NCI-H510A treated with DMSO at 0.1 percent for 48 hours (cell line): ENCODE results near the gene DNAJC13.

ENCODE experiments used
- DNase-seq: peaks from one replicate; lab custom pipeline; 2025; lab: John Stamatoyannopoulos, UW

DNAJC13 gene

DNA sequence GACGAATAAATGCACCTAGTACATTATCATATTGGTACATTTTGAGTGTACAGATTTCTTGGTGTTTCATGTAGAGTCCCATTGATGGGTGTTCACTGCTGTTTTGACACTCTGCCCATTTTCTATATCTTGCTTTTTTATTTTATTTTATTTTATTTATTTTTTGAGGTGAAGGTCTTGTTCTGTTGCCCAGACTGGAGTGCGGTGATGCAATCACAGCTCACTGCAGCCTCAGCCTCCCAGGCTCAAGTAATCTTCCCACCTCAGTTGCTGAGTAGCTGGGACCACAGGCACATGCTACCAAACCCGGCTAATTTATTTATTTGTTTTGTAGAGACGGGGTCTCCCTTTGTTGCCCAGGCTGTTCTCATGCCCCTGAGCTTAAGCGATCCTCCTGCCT lies 44.2 kb downstream of the DNAJC13 start:
- DNase-seq, result no peak

DNA sequence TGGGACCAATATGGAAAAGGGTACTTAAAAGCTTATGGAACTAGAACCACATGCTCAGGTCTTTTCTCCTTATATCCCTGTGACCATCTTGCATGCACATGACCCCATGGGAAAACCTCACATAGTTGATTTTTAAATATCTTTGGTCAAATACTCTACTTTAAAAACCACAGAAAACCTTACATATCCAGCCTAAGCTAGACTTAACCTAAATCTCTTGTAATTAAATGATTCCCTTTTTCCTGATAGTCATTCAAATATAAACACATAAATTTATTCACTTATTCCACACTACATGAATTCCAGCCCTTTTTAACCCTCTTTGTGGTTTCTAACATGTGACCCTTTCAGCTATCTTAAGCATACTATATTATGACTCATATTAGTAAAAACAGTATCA lies 46.8 kb downstream of the DNAJC13 start:
- DNase-seq, result no peak

- no peak for DNase-seq
These were observed 52.0 kb downstream of the DNAJC13 start for GRCh38 chr3:132469326-132469725.

DNA sequence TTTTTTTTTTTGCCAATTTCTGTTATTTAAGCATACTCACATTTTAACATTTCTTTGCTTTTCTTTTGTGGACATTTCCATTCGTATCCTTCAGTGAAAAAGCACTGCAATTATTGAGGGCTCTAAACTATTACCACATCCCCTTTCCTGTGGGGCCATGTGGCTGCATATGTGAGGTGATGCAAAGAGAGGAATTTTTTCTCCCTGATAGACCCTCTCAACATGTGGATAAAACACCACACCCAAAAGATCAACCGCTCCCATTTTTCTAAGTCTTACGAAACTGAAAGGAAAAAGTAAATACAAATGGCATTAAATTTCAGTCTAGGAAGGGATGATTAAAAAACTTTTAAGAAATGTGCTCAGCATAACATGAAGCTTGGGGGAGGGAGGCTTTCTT lies 68.8 kb downstream of the DNAJC13 start:
- DNase-seq, result no peak

GRCh38 chr3:132488151-132488550 lies 70.8 kb downstream of the DNAJC13 start:
- no peak for DNase-seq

DNA sequence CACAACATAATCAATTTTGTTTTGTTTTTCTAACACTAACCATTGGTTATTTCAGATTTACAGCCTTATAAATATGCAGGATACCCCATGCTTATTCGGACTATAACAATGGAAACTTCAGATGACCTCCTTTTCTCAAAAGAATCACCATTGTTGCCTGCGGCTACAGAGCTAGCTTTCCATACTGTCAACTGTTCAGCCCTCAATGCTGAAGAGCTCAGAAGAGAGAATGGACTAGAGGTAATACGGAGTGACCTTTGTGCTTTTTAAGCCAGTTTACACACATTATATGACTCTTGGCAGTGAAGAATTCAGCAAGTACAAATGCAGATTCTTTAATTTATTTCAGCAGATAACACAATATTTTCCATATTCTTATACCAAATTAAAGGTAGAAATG lies 81.8 kb downstream of the DNAJC13 start:
- no peak for DNase-seq

GRCh38 chr3:132503559-132503958 lies 86.3 kb downstream of the DNAJC13 start:
- DNase-seq, result no peak

DNA sequence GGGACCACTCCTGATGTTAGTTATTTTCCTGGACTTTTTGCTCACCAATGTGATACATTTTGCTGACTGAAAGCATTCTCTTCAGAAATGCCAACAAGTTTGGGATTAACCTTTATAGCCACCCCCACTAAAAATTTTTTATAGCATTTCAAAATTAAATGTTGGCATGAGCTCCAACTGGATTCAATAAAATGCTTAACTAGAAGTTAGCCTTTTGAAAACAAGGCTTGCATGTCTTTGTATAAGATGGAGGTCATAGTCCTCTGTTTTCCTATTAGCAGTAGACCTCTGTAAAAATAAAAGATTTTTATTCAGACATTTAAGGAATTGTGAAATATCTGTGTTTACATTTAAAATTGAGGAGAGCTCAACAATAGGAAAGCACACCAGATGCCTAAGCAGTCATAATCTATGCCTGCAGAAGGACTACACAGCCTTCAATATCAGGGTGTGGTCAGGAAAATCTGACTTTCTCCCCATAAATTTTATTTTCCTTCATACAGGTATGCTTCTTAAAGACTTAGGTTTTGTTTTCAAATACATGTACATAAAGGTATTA lies 87.2 kb downstream of the DNAJC13 start:
- DNase-seq, result no peak

DNA sequence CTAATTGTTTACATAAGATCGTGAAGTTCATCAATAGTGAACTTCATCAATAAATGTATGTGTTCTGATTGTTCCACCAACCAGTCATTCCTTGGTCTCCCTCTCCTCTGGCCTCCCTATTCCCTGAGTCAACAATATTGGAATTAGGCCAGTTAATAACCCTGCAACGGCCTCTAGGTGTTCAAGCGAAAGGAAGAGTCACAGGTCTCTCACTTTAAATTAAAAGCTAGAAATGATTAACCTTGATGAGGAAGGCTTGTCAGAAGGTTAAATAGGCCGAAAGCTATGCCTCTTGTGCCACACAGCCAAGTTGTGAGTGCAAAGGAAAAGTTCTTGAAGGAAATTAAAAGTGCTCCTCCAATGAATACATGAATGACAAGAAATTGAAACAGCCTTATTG lies 90.4 kb downstream of the DNAJC13 start:
- DNase-seq, result no peak

DNA sequence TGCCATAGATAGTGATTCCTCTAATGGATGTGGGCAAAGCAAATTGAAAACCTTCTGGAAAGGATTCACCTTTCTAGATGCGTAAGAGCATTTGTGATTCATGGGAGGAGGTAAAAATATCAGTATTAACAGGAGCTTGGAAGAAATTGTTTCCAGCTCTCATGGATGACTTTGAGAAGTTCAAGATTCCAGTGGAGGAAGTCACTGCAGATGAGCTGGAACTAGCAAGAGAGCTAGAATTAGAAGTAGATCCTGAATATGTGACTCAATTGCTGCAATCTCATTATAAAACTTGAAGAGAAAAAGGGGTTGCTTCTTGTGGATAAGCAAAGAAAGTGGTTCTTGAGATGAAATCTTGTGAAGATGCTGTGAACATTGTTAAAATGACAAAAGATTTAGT lies 91.8 kb downstream of the DNAJC13 start:
- no peak for DNase-seq

GRCh38 chr3:132509506-132509905 lies 92.2 kb downstream of the DNAJC13 start:
- no peak for DNase-seq

- peak; percentile 4 for DNase-seq
These were observed 95.8 kb downstream of the DNAJC13 start for GRCh38 chr3:132513057-132513456.

DNA sequence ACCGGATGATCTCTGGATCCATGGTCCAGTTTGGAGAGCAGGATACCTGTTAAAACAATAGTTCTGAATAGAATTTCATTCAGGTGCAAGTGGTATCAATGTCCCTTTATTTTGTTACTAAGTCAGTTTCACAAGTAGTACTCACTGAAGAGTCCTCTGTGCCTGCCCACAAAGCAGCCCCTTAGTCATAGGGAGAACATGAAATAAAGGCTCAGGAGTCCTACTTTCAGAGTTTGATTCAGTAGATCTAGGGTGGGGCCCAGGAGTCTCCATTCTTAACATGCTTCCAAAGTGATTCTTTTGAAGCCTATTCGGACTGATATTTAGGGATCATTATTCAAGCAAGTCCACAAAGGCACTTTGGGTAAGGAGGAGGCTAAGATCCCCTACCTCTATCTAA lies 100.0 kb downstream of the DNAJC13 start:
- DNase-seq, result no peak

- DNase-seq, result no peak
These were observed 102.6 kb downstream of the DNAJC13 start for GRCh38 chr3:132519914-132520313.

DNA sequence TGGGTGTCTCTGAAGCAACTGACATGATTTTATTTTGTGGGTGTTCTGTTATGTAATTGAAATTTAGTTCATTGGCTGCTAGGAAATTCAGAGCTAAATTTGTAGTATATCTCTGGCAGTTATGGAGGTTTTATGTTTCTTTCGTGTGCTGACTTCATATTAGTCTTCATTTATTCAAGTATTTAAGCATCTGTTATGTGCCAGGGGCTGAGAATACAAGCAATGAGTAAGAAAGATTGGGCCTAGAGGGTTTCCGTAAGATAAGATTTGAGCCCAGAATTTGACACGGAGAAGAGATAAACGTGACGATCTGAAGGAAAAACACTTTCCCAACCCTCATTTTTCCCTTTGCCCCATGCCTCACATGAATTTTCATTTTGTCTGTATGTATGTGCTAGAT lies 104.6 kb downstream of the DNAJC13 start:
- DNase-seq, result no peak

GRCh38 chr3:132522353-132522752 lies 105.1 kb downstream of the DNAJC13 start:
- no peak for DNase-seq

GRCh38 chr3:132530624-132531023 lies 113.3 kb downstream of the DNAJC13 start:
- no peak for DNase-seq

DNA sequence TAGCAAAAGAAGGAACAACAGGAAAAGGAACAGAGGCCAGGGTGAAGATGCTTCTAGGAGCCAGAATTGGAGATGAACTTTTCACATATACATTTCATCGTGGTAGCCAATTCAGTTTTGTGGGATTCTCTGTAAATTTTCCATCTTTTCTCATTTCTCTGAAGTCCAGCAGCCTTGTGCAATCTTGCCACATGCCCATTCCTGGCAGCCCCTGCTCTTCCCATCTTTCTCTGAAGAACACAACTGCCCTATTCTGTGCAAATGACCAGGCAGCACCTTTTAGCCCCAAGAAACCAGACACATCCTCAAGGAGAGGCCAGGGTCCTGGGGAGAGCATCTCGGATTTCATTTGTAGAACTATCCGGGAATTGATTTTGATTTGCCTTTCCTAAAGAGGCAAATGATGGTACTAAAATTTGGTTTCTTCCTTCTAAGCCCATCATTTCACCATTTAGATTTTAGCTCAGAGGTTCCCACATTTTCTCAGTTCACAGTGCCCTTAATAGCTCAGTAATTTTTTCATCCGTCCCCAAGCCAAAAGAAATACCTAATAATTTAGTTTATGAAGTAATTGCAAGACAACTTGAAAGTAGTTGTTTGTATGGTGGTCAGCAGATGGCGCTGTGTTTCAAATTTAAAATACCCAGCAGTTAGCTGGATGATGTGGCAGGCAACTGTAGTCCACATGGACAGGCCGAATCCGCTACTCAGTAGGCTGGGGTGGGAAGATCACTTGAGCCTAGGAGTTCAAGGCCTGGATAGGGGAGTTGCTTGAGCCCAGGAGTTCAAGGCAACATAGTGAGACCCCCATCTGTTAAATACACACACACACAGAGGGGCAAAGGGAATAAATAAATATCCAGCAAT lies 118.5 kb downstream of the DNAJC13 start:
- DNase-seq, result peak; percentile 49

DNA sequence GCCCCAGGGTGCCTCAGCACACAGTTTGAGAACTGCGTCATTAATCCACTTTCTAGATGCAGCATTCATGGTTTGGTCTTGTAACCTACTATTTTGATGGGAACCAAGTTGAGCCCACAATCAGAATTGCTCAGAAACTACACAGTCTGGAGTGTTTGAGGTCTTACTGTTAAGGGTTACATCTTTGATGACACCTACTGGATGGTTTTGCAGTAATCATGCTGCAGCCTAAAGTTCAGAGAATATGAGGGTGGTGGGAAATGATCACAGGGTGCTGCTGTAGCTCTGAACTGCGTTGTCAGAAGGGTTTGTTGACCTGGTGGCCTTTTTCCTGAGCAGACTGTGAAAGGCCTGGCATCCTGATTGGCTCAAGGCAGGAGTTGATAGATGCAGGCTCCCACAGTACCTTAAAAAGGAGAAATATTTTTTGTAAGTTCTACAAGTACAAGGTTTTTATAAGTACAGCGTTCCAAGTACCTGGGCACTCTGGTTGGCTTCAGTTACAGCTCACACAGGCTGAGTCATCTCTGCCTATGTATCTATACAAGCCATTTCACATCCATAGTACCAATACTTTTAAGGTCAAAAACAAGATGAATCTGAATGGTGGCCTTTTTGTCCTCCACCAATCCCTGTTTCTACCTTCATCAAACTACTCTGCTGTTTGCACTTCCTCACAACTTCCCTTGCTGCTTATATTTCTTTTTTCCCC lies 119.3 kb downstream of the DNAJC13 start:
- DNase-seq, result no peak

DNA sequence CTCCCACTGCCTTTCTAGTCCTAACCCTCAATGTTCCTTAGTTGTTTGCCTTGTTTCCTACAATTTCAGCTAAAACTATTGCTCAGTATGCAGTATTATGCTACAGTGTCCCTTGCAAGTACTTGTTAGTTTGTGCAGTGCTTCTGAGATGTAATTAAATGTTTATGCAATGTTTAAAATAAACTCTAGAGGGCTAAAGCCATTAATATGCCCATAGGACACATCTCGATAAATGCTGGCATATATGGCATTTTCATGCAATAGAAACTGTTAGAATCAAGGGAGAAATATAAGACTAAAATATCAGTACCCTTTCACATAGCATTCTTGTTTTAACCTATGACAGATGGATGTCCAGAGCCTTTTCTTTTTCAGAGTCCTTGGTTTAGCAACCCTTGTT lies 120.0 kb downstream of the DNAJC13 start:
- no peak for DNase-seq

GRCh38 chr3:132538072-132538471 lies 120.8 kb downstream of the DNAJC13 start:
- DNase-seq, result peak; percentile 33

DNA sequence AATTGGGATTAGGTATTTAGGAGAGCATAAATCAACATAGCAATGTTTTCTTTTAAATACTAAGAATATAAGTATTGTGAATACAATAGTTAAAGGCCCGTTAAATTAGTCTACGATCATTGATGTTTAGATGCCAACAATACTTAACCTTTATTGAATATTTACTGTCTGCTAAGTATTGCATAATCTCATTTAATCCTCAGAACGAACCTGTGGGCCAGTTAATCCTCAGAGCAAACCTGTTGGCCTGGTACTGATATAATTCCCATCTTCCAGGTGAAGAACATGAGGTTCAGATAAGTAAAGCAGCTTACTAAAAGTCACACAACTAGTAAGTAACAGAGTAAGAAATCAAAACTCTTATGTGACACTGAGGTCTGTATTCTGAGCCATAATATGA lies 122.4 kb downstream of the DNAJC13 start:
- no peak for DNase-seq

GRCh38 chr3:132542577-132542976 lies 125.3 kb downstream of the DNAJC13 start:
- no peak for DNase-seq
